Fibroblast of skin of scalp (primary cell): ENCODE measurements around the gene MMP17.

ENCODE experiments used
- DNase-seq: peaks from one replicate; pipeline ENCODE4 v3.0.0-alpha.2; 2013

The MMP17 gene

DNA sequence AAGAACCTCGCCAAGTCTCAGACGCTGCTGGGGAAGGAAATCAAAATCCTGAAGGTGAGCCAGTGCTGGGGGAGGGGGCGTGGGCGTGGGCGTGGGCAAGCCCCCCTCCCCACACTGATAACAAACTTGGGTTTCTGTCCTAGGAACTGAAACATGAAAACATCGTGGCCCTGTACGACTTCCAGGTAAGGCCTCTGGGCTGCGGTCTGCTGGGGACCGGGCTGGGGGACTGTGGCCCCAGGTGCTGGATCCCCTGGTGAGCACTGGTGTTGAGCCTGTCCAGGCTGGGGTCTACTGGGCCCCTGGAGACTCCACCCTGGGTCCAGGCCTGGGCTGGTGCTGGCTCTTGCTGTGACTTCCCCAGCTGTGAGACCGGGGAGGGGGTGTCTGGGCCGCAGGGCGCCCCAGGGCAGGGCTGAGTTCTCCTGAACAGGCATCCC lies 67.5 kb downstream of the MMP17 start:
- no peak for DNase-seq

DNA sequence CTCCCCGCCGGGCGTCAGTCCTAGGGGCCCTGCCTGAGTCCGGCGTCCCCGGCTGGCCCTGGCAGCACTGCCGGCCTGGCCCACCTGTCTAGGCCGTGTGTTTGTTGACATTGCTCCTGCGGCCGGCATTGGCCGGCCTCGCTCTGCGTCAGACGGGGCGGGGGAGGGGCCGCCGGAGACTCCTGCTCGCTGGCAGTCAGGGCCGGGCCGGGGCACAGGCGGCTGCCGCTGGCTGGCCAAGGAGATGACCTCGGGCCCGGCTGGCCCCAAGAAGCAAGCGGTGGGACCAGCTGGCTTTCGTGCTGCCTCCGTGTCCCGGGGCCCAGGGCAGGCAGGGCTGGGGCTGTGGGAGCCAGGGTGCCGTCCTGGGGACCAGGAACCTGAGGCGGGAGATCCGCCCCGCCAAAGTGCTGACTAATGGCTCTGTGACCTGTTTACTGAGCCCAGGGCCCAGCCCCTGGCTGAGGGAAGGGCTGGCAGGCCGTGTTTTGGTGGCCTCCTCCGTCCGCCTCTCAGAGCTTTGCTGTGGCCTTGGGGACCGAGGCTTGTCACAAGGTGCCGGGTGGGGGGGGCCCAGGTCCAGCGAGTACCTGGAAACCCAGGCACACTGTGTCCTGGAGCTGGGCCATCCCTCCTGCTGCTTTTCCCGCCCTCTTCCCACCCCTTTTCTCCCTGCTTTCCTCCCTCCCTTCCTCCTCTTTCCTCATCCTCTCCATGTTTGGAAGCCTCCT lies 68.1 kb downstream of the MMP17 start:
- DNase-seq, result peak; percentile 85

DNA sequence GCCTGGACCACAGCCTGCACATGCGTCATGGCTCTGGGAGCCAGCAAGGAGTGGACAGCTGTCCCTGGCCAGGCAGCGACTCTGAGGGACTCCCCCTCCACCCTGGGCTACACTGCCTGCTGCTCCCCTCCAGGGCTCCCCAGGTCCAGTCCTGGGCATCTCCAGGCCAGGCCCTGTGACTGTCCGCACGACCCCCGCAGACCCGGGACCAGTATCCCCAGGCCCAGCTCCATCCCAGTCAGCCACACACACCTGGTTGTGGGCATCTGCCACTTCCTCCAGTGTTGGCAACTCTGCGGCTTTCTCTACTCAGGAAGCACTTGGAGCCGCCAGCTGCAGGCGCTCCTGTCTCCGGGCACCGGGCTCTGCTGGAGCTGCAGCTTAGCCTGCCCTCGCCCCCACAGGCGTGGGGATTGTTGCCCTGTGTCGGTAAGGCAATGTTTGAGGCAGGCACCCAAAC lies 68.6 kb downstream of the MMP17 start:
- DNase-seq, result no peak

DNA sequence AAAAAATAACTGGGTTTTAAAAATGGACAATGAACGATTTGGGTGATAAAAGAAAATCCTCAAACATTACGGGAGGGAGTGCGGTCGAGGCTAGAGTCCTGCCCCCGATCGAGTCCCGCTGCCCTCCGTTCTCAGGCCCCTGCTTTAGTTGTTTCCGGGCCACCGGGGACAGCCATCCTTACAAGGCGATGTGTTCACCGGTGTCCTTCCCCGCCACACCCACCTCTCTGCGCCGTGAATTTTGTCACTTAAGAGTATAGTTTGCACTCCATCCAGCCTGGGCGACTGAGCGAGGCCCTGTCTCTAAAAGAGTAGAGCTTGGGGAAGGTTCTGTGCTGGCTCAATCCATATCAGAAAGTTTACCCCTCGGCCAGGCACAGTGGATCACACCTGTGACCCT lies 69.1 kb downstream of the MMP17 start:
- no peak for DNase-seq

DNA sequence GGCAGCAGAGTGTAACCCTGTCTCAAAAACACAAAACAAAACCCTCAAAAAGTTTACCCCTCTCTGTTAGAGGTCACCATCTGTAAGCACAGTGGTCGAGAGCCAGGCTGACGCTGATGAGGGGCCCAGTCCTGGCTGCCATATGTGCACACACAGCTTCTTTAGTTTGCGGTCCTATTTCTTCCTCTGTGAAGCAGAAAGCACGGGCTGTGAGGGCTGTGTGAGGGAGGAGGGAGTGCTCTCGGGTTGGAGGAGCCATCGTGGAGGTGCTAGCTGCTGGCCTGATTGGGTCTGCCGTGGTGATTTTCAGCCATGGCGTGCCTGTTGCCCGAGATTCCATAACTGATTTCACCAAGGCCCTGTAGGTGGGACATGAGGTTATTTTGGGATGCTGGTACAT lies 69.7 kb downstream of the MMP17 start:
- DNase-seq, result no peak

GRCh38 chr12:131900397-131900796 lies 72.2 kb downstream of the MMP17 start:
- DNase-seq, result no peak
